Endodermal cell (in vitro differentiated cells): ENCODE measurements around the gene STX18. TPM values are rescaled to one million over a fixed set of nuclear protein-coding genes. Genes with fewer than 3 reads are reported as not detected.

Experiments used
- DNase-seq: peaks from one replicate; pipeline ENCODE4 v3.0.0-alpha.2; 2017
- H3K27ac ChIP-seq: 2 replicates; pipeline ENCODE4 v1.5.1; 2013; ENCODE audit warnings: mild to moderate bottlenecking, low read depth, low read length, moderate library complexity
- H3K27me3 ChIP-seq: 2 replicates; pipeline ENCODE4 v1.6.1; 2013; ENCODE audit warnings: mild to moderate bottlenecking, low read length, moderate library complexity; ENCODE audit not compliant: insufficient read depth, control insufficient read depth, poor library complexity, severe bottlenecking
- H3K36me3 ChIP-seq: 2 replicates; pipeline ENCODE4 v1.7.0; 2013; ENCODE audit warnings: mild to moderate bottlenecking, low read length, moderate library complexity; ENCODE audit not compliant: control insufficient read depth, insufficient read depth
- H3K4me1 ChIP-seq: one replicate; pipeline ENCODE4 v1.7.0; 2013; ENCODE audit warnings: low read length; ENCODE audit not compliant: control insufficient read depth, insufficient read depth
- H3K4me3 ChIP-seq: 2 replicates; pipeline ENCODE4 v1.5.1; 2013; ENCODE audit warnings: mild to moderate bottlenecking, low read length, moderate library complexity
- H3K9ac ChIP-seq: 2 replicates; pipeline ENCODE4 v1.6.1; 2013; ENCODE audit warnings: mild to moderate bottlenecking, low read length, moderate library complexity; ENCODE audit not compliant: poor library complexity, severe bottlenecking; ENCODE audit errors: extremely low read depth
- H3K9me3 ChIP-seq: 2 replicates; pipeline ENCODE4 v1.6.1; 2013; ENCODE audit warnings: mild to moderate bottlenecking, low read length, moderate library complexity; ENCODE audit not compliant: control insufficient read depth
- H3K27ac Mint-ChIP-seq: 2 replicates; pipeline ENCODE4 v1.8.0; 2020; ENCODE audit warnings: mixed read lengths
- H3K27me3 Mint-ChIP-seq: 2 replicates; pipeline ENCODE4 v1.8.0; 2021; ENCODE audit warnings: mild to moderate bottlenecking, mixed read lengths; ENCODE audit not compliant: insufficient read depth
- H3K36me3 Mint-ChIP-seq: 2 replicates; pipeline ENCODE4 v1.8.0; 2020; ENCODE audit warnings: low read depth, mixed read lengths
- H3K4me1 Mint-ChIP-seq: 2 replicates; pipeline ENCODE4 v1.8.0; 2020; ENCODE audit warnings: mixed read lengths
- H3K4me3 Mint-ChIP-seq: 2 replicates; pipeline ENCODE4 v1.8.0; 2020; ENCODE audit warnings: mild to moderate bottlenecking, moderate library complexity, mixed read lengths
- H3K9me3 Mint-ChIP-seq: 2 replicates; pipeline ENCODE4 v1.8.0; 2020; ENCODE audit warnings: mild to moderate bottlenecking, mixed read lengths
- WGBS, 2 experiments: methylation state at CpG; one replicate each; pipeline versions ENCODE4 v1.1.5 to v1.1.7; 2013; ENCODE audit warnings: missing lambda C conversion rate in 2 of 2, mixed read lengths in 1 of 2; ENCODE audit not compliant: insufficient coverage in 1 of 2, insufficient read length in 1 of 2; 5-methylcytosine and 5-hydroxymethylcytosine counted together
- total RNA-seq, 2 donors: library from RNA; stranded (reverse); fragmentation: NEBNext Ultra II Directional in 1 of 2; extraction: Animal tissue kit (Norgen Biotek cat#: 25700) in 1 of 2; gene quantifications; 2 replicates in 1 of 2; 3 replicates in 1 of 2; pipeline ENCODE4 v1.2.1, GENCODE V29; 2021
- TF ChIP-seq, protein P1 (sequence below): fragments of 200-600 bp; sonication (generic); conservative IDR thresholded peaks from 2 replicates; pipeline ENCODE4 v1.5.0; 2021; ENCODE audit warnings: antibody characterized with exemption, mild to moderate bottlenecking

The STX18 gene
- total RNA-seq, 2 donors from 2014 or later: 26.9 to 33.3 TPM

DNA sequence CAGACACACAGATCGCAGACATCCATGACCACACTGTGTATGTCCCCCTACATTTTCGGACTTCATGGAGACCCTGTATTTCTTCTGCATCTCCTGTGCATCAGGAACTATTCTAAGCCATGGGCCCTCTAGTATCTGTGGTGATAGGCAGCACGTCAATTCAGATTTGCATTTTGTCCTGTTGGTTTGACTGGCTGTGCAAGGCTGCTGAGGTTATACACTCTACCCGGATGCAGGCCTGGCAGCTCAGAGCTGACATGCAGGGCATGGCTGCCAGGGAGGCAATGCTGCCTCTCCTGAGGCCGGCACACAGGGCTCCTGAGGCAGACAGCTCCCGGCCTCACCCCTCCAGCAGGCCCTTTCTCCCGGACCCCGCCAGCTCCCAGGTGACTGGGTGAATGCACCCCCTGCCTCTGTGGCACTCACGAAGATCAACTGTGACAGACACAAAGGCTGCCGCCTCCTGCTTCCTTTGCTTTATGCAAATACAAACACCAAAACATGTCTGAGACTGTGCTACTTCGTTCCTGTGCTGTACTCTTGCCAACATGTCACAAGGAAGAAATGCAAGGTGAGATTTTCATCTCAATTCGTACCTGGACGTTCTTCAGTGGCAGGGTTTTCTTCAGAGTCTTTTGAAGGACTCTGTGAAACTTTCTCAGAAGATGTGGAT lies 103.9 kb downstream of the STX18 start:
- H3K36me3 Mint-ChIP-seq: peaks cover 20% of the 10 kb centered on the region
- no peak overlapping the region for H3K4me3 Mint-ChIP-seq
- 89 to 96% methylated on average over 10 to 13 of the region's 13 CpGs for WGBS, 2 experiments

DNA sequence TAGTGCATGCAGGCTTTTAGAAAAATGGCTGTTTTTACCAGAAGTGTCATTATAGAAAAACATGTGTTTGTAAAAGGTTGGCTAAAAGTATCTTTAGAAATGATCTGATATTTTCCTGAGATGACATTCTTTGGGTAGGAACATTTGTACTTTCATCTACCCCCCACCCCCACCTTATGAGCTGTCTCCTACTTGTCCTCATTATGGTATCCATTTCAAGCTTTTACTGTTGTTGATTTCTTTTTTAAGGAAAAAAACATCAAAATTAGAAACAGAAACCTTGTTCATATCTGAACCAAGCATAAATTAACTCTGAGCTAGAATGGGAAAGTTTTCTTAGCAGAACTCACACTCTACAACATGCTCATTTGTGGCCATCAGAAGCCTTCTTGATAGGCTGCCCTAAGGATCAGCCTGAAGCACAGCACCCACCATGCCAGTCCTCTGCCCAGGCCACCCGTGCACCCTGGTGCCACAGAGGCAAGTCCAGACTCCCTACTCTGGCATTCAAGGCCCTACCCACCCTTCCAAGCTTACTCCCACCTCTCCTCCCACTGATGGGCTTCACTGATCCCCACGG lies 105.5 kb downstream of the STX18 start:
- H3K36me3 Mint-ChIP-seq: peaks cover 20% of the 10 kb centered on the region
- no peak overlapping the region for H3K9ac ChIP-seq
- H3K9me3 Mint-ChIP-seq: no peaks in the 10 kb centered on the region
- no peaks in the 10 kb centered on the region for H3K27me3 Mint-ChIP-seq
- WGBS, 2 experiments: 67 to 92% methylated on average over 1 to 2 of the region's 2 CpGs
- H3K4me1 Mint-ChIP-seq: no peaks in the 10 kb centered on the region
- TF ChIP-seq, protein P1, sequence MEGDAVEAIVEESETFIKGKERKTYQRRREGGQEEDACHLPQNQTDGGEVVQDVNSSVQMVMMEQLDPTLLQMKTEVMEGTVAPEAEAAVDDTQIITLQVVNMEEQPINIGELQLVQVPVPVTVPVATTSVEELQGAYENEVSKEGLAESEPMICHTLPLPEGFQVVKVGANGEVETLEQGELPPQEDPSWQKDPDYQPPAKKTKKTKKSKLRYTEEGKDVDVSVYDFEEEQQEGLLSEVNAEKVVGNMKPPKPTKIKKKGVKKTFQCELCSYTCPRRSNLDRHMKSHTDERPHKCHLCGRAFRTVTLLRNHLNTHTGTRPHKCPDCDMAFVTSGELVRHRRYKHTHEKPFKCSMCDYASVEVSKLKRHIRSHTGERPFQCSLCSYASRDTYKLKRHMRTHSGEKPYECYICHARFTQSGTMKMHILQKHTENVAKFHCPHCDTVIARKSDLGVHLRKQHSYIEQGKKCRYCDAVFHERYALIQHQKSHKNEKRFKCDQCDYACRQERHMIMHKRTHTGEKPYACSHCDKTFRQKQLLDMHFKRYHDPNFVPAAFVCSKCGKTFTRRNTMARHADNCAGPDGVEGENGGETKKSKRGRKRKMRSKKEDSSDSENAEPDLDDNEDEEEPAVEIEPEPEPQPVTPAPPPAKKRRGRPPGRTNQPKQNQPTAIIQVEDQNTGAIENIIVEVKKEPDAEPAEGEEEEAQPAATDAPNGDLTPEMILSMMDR: no peak
- no peaks in the 10 kb centered on the region for H3K27me3 ChIP-seq
- DNase-seq: peak; percentile 16
- H3K4me1 ChIP-seq: no peaks in the 10 kb centered on the region
- no peaks in the 10 kb centered on the region for H3K9me3 ChIP-seq
- H3K27ac Mint-ChIP-seq: no peak overlapping the region
- H3K4me3 ChIP-seq: no peak overlapping the region
- H3K27ac ChIP-seq: no peak overlapping the region
- H3K4me3 Mint-ChIP-seq: no peak overlapping the region
- peaks cover 6% of the 10 kb centered on the region for H3K36me3 ChIP-seq

More for the DNA sequence above, 103.9 kb downstream of the STX18 start:
- Mint-ChIP-seq H3K9me3 (no peaks in the 10 kb centered on the region), H3K27ac (no peak overlapping the region), H3K27me3 (no peaks in the 10 kb centered on the region), H3K4me1 (no peaks in the 10 kb centered on the region)
- Histone ChIP-seq H3K27ac (no peak overlapping the region), H3K4me3 (no peak overlapping the region), H3K4me1 (no peaks in the 10 kb centered on the region), H3K27me3 (no peaks in the 10 kb centered on the region), H3K36me3 (peaks cover 7% of the 10 kb centered on the region), H3K9ac (no peak overlapping the region), H3K9me3 (no peaks in the 10 kb centered on the region)
- TF ChIP-seq, protein P1: no peak
- DNase-seq: peak; percentile 39

DNA sequence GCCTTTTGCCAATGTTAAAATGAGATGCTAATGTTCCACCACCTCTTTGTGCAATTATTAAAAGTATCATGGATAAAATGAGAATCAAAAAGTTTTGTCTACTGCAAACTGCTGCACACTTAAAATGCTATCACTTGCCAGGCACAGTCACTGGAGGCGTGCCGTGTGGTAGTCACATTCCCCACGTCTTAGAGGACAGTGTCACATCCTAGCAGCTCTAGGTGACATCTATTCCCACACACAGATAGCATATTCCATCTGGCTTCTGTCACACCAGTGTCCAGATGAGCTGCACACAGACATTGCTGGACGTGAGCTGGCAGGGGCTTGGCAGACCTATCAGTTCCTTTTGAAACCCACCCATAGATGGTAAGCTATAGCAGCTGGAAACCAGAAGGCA lies 107.9 kb downstream of the STX18 start:
- H3K36me3 ChIP-seq: peaks cover 6% of the 10 kb centered on the region
- no peak overlapping the region for H3K27ac Mint-ChIP-seq
- DNase-seq: peak; percentile 10
- no peaks in the 10 kb centered on the region for H3K9me3 Mint-ChIP-seq
- H3K27me3 Mint-ChIP-seq: peaks cover 2% of the 10 kb centered on the region
- no peak overlapping the region for H3K4me3 Mint-ChIP-seq
- no peak overlapping the region for H3K4me3 ChIP-seq
- WGBS, 2 experiments: 90 to 91% methylated on average over 4 of the region's 4 CpGs
- H3K27ac ChIP-seq: no peak overlapping the region
- TF ChIP-seq, protein P1: no peak
- H3K4me1 Mint-ChIP-seq: peaks cover 2% of the 10 kb centered on the region
- no peaks in the 10 kb centered on the region for H3K4me1 ChIP-seq
- H3K27me3 ChIP-seq: no peaks in the 10 kb centered on the region
- H3K9me3 ChIP-seq: no peaks in the 10 kb centered on the region
- H3K36me3 Mint-ChIP-seq: peaks cover 22% of the 10 kb centered on the region
- no peak overlapping the region for H3K9ac ChIP-seq
